Measurements from ENCODE around the gene NEDD9. TPM values are rescaled to one million over a fixed set of nuclear protein-coding genes. Genes with fewer than 3 reads are reported as not detected.

The NEDD9 gene, protein sequence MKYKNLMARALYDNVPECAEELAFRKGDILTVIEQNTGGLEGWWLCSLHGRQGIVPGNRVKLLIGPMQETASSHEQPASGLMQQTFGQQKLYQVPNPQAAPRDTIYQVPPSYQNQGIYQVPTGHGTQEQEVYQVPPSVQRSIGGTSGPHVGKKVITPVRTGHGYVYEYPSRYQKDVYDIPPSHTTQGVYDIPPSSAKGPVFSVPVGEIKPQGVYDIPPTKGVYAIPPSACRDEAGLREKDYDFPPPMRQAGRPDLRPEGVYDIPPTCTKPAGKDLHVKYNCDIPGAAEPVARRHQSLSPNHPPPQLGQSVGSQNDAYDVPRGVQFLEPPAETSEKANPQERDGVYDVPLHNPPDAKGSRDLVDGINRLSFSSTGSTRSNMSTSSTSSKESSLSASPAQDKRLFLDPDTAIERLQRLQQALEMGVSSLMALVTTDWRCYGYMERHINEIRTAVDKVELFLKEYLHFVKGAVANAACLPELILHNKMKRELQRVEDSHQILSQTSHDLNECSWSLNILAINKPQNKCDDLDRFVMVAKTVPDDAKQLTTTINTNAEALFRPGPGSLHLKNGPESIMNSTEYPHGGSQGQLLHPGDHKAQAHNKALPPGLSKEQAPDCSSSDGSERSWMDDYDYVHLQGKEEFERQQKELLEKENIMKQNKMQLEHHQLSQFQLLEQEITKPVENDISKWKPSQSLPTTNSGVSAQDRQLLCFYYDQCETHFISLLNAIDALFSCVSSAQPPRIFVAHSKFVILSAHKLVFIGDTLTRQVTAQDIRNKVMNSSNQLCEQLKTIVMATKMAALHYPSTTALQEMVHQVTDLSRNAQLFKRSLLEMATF
- total RNA-seq: 7.7 and 30.6 TPM in 2 replicates

DNA sequence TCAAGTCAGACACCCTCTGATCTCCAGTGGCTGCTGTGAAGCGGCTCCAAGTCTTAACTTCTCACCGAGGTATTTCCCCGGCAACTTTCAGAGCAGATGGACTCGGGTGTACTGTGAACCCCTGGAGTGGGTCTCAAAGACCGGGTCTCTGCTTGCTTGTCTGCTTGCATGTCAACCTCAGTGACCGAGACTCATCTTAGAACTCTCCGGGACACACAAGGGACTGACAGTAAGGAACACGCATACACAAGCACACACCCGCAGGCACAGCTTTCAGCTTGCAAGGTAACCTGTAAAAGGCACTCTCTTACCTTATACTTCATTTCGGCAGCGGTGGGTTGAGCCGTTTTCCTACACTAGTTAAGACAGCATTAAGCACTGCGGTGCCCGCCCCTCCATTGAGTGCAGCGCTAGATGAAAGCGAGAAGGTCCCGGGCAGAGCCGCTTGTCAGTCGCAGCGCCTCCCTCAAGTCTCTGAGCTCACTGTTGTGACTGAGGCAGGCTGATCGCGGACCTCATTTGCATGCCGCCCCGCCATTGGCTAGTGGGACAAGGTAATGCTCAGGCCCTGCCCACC, at the start of gene NEDD9:
Gene NEDD9, minus strand, starts transcription at position 476 of the 577 bp plus-strand sequence. Its CDS starts 153 bp downstream, at position 323.

Other genes starting within 250 kb of the NEDD9 start
- 0.09 and 3.5 TPM in 2 replicates for gene ELOVL2, start 188.4 kb downstream of the NEDD9 start, total RNA-seq
- 8.5 and 10.0 TPM in 2 replicates for gene SMIM13, start 138.8 kb downstream of the NEDD9 start, total RNA-seq
- not detected in 2 replicates for gene ERVFRD-1, start 120.9 kb downstream of the NEDD9 start, total RNA-seq